K562 (cell line): ENCODE measurements around the gene FAF2. TPM values are rescaled to one million over a fixed set of nuclear protein-coding genes. Genes with fewer than 3 reads are reported as not detected.

Source experiments
- ATF7 ChIP-seq: fragments of 450-650 bp; IDR thresholded peaks from 2 replicates; pipeline ENCODE4 v1.7.1; 2014; ENCODE audit warnings: mild to moderate bottlenecking, moderate library complexity
- CEBPG ChIP-seq, 3 experiments: fragments of 200-800 bp in 1 of 3; sonication (Bioruptor generic) in 1 of 3; sonication (generic) in 1 of 3; formaldehyde crosslinking in 1 of 3; IDR thresholded peaks in 2 of 3; conservative IDR thresholded peaks in 1 of 3; 2 replicates each; pipeline versions ENCODE4 v1.6.1 to v1.8.0; 2016 to 2022; ENCODE audit warnings: missing compliant biosample characterization in 2 of 3, missing genetic modification characterization in 2 of 3, mild to moderate bottlenecking in 1 of 3, missing genetic modification reagents in 1 of 3
- CTBP1 ChIP-seq: fragments of 450-650 bp; IDR thresholded peaks from 2 replicates; pipeline ENCODE4 v1.6.1; 2016; ENCODE audit warnings: borderline replicate concordance
- HDAC2 ChIP-seq: fragments of 450-650 bp; IDR thresholded peaks from 2 replicates; pipeline ENCODE4 v1.6.1; 2016; ENCODE audit warnings: mild to moderate bottlenecking
- ILF3 ChIP-seq: fragments of 450-650 bp; IDR thresholded peaks from 2 replicates; pipeline ENCODE4 v1.6.1; 2018; ENCODE audit warnings: antibody characterized with exemption, mild to moderate bottlenecking, moderate library complexity, borderline replicate concordance
- MEIS2 ChIP-seq: fragments of 450-650 bp; IDR thresholded peaks from 2 replicates; pipeline ENCODE4 v1.6.1; 2014; ENCODE audit warnings: mild to moderate bottlenecking; ENCODE audit not compliant: partially characterized antibody
- SLC30A9 ChIP-seq: fragments of 250-450 bp; sonication (Bioruptor Pico); IDR thresholded peaks from 2 replicates; pipeline ENCODE4 v1.8.0; 2022; ENCODE audit warnings: mild to moderate bottlenecking, moderate library complexity
- SOX6 ChIP-seq: fragments of 450-650 bp; IDR thresholded peaks from 2 replicates; pipeline ENCODE4 v1.6.1; 2014; ENCODE audit warnings: mild to moderate bottlenecking
- SRSF3 ChIP-seq: fragments of 200-400 bp; formaldehyde crosslinking; IDR thresholded peaks from 2 replicates; pipeline ENCODE4 v1.6.1; 2016; ENCODE audit warnings: mild to moderate bottlenecking, low read length, moderate library complexity; ENCODE audit not compliant: insufficient read depth
- ZC3H11A ChIP-seq: IDR thresholded peaks from 2 replicates; pipeline ENCODE4 v1.6.1; 2012; ENCODE audit warnings: low read depth, low read length, improper control_type of control experiment
- ZNF175 ChIP-seq: fragments of 200-800 bp; sonication (Bioruptor generic); IDR thresholded peaks from 2 replicates; pipeline ENCODE4 v1.6.1; 2016; ENCODE audit warnings: low read depth, mild to moderate bottlenecking, missing genetic modification characterization, missing compliant biosample characterization
- ZNF644 ChIP-seq: fragments of 200-800 bp; sonication (Bioruptor generic); IDR thresholded peaks from 2 replicates; pipeline ENCODE4 v1.6.1; 2016; ENCODE audit warnings: low read depth, missing genetic modification characterization, missing compliant biosample characterization
- ZNF75A ChIP-seq: fragments of 450-650 bp; formaldehyde crosslinking; IDR thresholded peaks from 2 replicates; pipeline ENCODE4 v1.4.0; 2020; ENCODE audit warnings: mild to moderate bottlenecking
- ZNF77 ChIP-seq: fragments of 250-450 bp; sonication (Bioruptor Pico); IDR thresholded peaks from 2 replicates; pipeline ENCODE4 v1.5.0; 2020
- polyA plus RNA-seq, 8 experiments: library from polyadenylated mRNA; depleted of rRNA in 4 of 8; stranded (reverse) in 5 of 8; unstranded in 3 of 8; fragments of >200 nt; fragmentation: Nextera tagmentation in 2 of 8; fragmentation: Illumina TruSeq in 1 of 8; extraction: Ambion mirVana in 2 of 8; extraction: Trizol in 1 of 8; gene quantifications; 2 replicates each; pipeline versions ENCODE4 v1.2.1 to v1.2.3, GENCODE V29; 2011 to 2014; ENCODE audit warnings: inconsistent platforms in 1 of 8, missing spikeins in 1 of 8
- total RNA-seq, 7 experiments: library from RNA; depleted of rRNA in 6 of 7; stranded (reverse); fragments of >200 nt in 6 of 7; fragmentation: Illumina TruSeq in 2 of 7; extraction: Trizol in 2 of 7; gene quantifications; 2 replicates each; pipeline versions ENCODE4 v1.2.1 to v1.2.3, GENCODE V29; 2011 to 2021; ENCODE audit warnings: low replicate concordance in 1 of 7
- TF ChIP-seq, protein P1 (sequence below): fragments of 450-650 bp; IDR thresholded peaks from 2 replicates; pipeline ENCODE4 v1.6.1; 2016; ENCODE audit warnings: low read depth
- TF ChIP-seq, protein P2 (sequence below): IDR thresholded peaks from 2 replicates; pipeline ENCODE4 v1.6.1; 2014; ENCODE audit warnings: antibody characterized with exemption
- TF ChIP-seq, protein P3 (sequence below), 2 experiments: fragments of 200-800 bp in 1 of 2; sonication (Bioruptor generic) in 1 of 2; sonication (generic) in 1 of 2; formaldehyde crosslinking in 1 of 2; IDR thresholded peaks in 1 of 2; conservative IDR thresholded peaks in 1 of 2; 2 replicates each; pipeline versions ENCODE4 v1.5.0 to v1.6.1; 2016 to 2020; ENCODE audit warnings: missing compliant biosample characterization in 1 of 2, missing genetic modification characterization in 1 of 2, missing genetic modification reagents in 1 of 2

The FAF2 gene
- total and polyA plus RNA-seq, 9 of the 15 experiments (the other 6 are each of a cell fraction or from before 2014, with no cell fraction given), result 25.0 to 44.6 (median 36.1) TPM

GRCh38 chr5:176538989-176539384 is 90.8 kb downstream of the FAF2 start (continued):
- TF ChIP-seq, protein P1, sequence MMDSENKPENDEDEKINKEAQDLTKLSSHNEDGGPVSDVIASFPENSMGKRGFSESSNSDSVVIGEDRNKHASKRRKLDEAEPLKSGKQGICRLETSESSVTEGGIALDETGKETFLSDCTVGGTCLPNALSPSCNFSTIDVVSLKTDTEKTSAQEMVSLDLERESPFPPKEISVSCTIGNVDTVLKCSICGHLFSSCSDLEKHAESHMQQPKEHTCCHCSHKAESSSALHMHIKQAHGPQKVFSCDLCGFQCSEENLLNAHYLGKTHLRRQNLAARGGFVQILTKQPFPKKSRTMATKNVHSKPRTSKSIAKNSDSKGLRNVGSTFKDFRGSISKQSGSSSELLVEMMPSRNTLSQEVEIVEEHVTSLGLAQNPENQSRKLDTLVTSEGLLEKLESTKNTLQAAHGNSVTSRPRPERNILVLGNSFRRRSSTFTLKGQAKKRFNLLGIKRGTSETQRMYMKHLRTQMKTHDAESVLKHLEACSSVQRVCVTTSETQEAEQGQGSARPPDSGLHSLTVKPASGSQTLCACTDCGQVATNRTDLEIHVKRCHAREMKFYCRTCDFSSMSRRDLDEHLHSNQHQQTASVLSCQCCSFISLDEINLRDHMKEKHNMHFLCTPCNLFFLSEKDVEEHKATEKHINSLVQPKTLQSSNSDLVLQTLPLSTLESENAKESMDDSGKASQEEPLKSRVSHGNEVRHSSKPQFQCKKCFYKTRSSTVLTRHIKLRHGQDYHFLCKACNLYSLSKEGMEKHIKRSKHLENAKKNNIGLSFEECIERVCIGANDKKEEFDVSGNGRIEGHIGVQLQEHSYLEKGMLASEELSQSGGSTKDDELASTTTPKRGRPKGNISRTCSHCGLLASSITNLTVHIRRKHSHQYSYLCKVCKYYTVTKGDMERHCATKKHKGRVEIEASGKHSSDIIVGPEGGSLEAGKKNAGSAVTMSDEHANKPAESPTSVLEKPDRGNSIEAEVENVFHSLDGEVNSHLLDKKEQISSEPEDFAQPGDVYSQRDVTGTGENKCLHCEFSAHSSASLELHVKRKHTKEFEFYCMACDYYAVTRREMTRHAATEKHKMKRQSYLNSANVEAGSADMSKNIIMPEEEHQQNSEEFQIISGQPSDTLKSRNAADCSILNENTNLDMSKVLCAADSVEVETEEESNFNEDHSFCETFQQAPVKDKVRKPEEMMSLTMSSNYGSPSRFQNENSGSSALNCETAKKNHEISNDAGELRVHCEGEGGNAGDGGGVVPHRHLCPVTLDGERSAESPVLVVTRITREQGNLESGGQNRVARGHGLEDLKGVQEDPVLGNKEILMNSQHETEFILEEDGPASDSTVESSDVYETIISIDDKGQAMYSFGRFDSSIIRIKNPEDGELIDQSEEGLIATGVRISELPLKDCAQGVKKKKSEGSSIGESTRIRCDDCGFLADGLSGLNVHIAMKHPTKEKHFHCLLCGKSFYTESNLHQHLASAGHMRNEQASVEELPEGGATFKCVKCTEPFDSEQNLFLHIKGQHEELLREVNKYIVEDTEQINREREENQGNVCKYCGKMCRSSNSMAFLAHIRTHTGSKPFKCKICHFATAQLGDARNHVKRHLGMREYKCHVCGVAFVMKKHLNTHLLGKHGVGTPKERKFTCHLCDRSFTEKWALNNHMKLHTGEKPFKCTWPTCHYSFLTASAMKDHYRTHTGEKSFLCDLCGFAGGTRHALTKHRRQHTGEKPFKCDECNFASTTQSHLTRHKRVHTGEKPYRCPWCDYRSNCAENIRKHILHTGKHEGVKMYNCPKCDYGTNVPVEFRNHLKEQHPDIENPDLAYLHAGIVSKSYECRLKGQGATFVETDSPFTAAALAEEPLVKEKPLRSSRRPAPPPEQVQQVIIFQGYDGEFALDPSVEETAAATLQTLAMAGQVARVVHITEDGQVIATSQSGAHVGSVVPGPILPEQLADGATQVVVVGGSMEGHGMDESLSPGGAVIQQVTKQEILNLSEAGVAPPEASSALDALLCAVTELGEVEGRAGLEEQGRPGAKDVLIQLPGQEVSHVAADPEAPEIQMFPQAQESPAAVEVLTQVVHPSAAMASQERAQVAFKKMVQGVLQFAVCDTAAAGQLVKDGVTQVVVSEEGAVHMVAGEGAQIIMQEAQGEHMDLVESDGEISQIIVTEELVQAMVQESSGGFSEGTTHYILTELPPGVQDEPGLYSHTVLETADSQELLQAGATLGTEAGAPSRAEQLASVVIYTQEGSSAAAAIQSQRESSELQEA, result no peak
- no peak for TF ChIP-seq SRSF3
- TF ChIP-seq ZNF77 (CRISPR knock-in tag), result no peak
- no peak for TF ChIP-seq ILF3
- TF ChIP-seq ZC3H11A, result no peak
- TF ChIP-seq, protein P2, sequence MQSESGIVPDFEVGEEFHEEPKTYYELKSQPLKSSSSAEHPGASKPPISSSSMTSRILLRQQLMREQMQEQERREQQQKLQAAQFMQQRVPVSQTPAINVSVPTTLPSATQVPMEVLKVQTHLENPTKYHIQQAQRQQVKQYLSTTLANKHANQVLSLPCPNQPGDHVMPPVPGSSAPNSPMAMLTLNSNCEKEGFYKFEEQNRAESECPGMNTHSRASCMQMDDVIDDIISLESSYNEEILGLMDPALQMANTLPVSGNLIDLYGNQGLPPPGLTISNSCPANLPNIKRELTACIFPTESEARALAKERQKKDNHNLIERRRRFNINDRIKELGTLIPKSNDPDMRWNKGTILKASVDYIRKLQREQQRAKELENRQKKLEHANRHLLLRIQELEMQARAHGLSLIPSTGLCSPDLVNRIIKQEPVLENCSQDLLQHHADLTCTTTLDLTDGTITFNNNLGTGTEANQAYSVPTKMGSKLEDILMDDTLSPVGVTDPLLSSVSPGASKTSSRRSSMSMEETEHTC, result no peak
- peak; percentile 56; the same call in 1 of the 2 replicates for TF ChIP-seq CTBP1
- no peak for TF ChIP-seq HDAC2
- TF ChIP-seq, protein P3, sequence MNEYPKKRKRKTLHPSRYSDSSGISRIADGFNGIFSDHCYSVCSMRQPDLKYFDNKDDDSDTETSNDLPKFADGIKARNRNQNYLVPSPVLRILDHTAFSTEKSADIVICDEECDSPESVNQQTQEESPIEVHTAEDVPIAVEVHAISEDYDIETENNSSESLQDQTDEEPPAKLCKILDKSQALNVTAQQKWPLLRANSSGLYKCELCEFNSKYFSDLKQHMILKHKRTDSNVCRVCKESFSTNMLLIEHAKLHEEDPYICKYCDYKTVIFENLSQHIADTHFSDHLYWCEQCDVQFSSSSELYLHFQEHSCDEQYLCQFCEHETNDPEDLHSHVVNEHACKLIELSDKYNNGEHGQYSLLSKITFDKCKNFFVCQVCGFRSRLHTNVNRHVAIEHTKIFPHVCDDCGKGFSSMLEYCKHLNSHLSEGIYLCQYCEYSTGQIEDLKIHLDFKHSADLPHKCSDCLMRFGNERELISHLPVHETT (CRISPR knock-in tag; conservative IDR thresholded peaks at IDR 0.05 in 1 of 2, IDR thresholded peaks at IDR 0.05 in 1 of 2), result 0 out of 4 replicates have a peak, but pooled peaks of 1 of the 2 experiments have one; percentile 41
- no peak for TF ChIP-seq ZNF175 (CRISPR knock-in tag)
- peak; percentile 54; the same call in 1 of the 2 replicates for TF ChIP-seq SOX6
- TF ChIP-seq MEIS2, result peak; percentile 6
- TF ChIP-seq ZNF644 (tag), result 0 out of 2 replicates have a peak, but pooled peaks have one; percentile 13
- no peak for TF ChIP-seq SLC30A9 (CRISPR knock-in tag)
- no peak for TF ChIP-seq CEBPG (CRISPR knock-in tag; IDR thresholded peaks at IDR 0.05)
- TF ChIP-seq CEBPG (tag; conservative IDR thresholded peaks at IDR 0.05 in 1 of 2, IDR thresholded peaks at IDR 0.05 in 1 of 2), result no peak
- TF ChIP-seq ZNF75A (CRISPR knock-in tag), result no peak
- no peak for TF ChIP-seq ATF7
